ENCODE results near the gene MYO3B. TPM values are rescaled to one million over a fixed set of nuclear protein-coding genes. Genes with fewer than 3 reads are reported as not detected.

Gene MYO3B
- polyA plus RNA-seq, 1 donor (not counting 4 experiments of a cell fraction or from before 2014, with no cell fraction given) = 4.4 TPM

- Histone ChIP-seq H3K27me3 (ENCODE audit: control insufficient read depth, extremely low read depth, insufficient read depth, low read length) (no peaks in the 10 kb centered on the region), H3K36me3 (ENCODE audit: control insufficient read depth in 2 of 2, extremely low read depth in 1 of 2, insufficient read depth in 2 of 2, low read length in 2 of 2) (no peaks in the 10 kb centered on the region), H3K9ac (ENCODE audit: control insufficient read depth, extremely low read depth, insufficient read depth, low read length) (no peak overlapping the region), H3K9me3 (ENCODE audit: control insufficient read depth, low read depth, low read length) (no peaks in the 10 kb centered on the region), H3K4me2 (ENCODE audit: control insufficient read depth, extremely low read depth, insufficient read depth, low read depth, low read length) (no peak overlapping the region), H3K4me3 (ENCODE audit: control insufficient read depth in 2 of 3, extremely low read depth in 1 of 3, insufficient read depth in 2 of 3, low read depth in 1 of 3, low read length in 3 of 3) (no peak overlapping the region), H4K20me1 (ENCODE audit: control insufficient read depth, extremely low read depth, insufficient read depth, low read length) (no peaks in the 10 kb centered on the region), H3K9me1 (ENCODE audit: control insufficient read depth, extremely low read depth, insufficient read depth, low read length) (no peaks in the 10 kb centered on the region), H3K4me1 (ENCODE audit: control insufficient read depth, extremely low read depth, insufficient read depth, low read length) (no peaks in the 10 kb centered on the region), H3K79me2 (ENCODE audit: control insufficient read depth, insufficient read depth, low read length) (no peaks in the 10 kb centered on the region), H2AFZ (ENCODE audit: control insufficient read depth, low read length) (no peak overlapping the region), H3K27ac (ENCODE audit: control insufficient read depth, insufficient read depth, low read length) (no peak overlapping the region)
- no peak for TF ChIP-seq EZH2 (IDR thresholded peaks at IDR 0.05; ENCODE audit: low read length)
- TF ChIP-seq, protein P1, sequence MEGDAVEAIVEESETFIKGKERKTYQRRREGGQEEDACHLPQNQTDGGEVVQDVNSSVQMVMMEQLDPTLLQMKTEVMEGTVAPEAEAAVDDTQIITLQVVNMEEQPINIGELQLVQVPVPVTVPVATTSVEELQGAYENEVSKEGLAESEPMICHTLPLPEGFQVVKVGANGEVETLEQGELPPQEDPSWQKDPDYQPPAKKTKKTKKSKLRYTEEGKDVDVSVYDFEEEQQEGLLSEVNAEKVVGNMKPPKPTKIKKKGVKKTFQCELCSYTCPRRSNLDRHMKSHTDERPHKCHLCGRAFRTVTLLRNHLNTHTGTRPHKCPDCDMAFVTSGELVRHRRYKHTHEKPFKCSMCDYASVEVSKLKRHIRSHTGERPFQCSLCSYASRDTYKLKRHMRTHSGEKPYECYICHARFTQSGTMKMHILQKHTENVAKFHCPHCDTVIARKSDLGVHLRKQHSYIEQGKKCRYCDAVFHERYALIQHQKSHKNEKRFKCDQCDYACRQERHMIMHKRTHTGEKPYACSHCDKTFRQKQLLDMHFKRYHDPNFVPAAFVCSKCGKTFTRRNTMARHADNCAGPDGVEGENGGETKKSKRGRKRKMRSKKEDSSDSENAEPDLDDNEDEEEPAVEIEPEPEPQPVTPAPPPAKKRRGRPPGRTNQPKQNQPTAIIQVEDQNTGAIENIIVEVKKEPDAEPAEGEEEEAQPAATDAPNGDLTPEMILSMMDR (optimal IDR thresholded peaks at IDR 0.05 in 1 of 3, IDR thresholded peaks at IDR 0.05 in 1 of 3, conservative IDR thresholded peaks at IDR 0.05 in 1 of 3; ENCODE audit: extremely low read depth in 1 of 3, insufficient read depth in 2 of 3, low read length in 3 of 3) = no peak
- no peak for DNase-seq (ENCODE audit: low read depth, low spot score)
- no peak for FAIRE-seq
- dilution Hi-C loops (cut with MboI; ENCODE audit: extremely low pct_ligation_motif_present, low sequenced_read_pairs) = no loop called here
Observed at GRCh38 chr2:170271340-170271739, 93.4 kb downstream of the MYO3B start.

DNA sequence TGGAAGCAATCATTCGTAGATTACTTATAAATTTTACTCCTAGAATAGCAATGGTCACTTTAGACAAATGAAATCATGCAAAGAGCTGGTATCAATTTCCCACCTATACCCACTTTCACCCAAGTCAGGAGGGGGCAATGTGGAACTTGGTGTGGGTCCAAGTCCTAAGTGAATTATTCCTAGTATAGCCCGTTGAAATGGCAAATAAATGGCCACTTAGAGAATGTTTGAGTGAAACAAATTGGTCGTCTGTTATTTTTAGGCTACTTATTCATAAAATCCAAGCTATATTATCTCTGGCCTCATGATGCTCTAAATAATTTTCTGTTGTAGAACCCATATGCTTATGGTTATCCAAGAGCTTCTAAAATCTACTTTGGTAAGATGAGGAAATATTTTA is 98.1 kb downstream of the MYO3B start:
- Histone ChIP-seq H3K4me2 (ENCODE audit: control insufficient read depth, extremely low read depth, insufficient read depth, low read depth, low read length) (no peak overlapping the region), H3K27me3 (ENCODE audit: control insufficient read depth, extremely low read depth, insufficient read depth, low read length) (no peaks in the 10 kb centered on the region), H3K4me3 (ENCODE audit: control insufficient read depth in 2 of 3, extremely low read depth in 1 of 3, insufficient read depth in 2 of 3, low read depth in 1 of 3, low read length in 3 of 3) (no peak overlapping the region), H3K79me2 (ENCODE audit: control insufficient read depth, insufficient read depth, low read length) (no peaks in the 10 kb centered on the region), H2AFZ (ENCODE audit: control insufficient read depth, low read length) (no peak overlapping the region), H3K9me3 (ENCODE audit: control insufficient read depth, low read depth, low read length) (no peaks in the 10 kb centered on the region), H3K4me1 (ENCODE audit: control insufficient read depth, extremely low read depth, insufficient read depth, low read length) (no peaks in the 10 kb centered on the region), H3K9ac (ENCODE audit: control insufficient read depth, extremely low read depth, insufficient read depth, low read length) (no peak overlapping the region), H3K36me3 (ENCODE audit: control insufficient read depth in 2 of 2, extremely low read depth in 1 of 2, insufficient read depth in 2 of 2, low read length in 2 of 2) (no peaks in the 10 kb centered on the region), H4K20me1 (ENCODE audit: control insufficient read depth, extremely low read depth, insufficient read depth, low read length) (no peaks in the 10 kb centered on the region), H3K9me1 (ENCODE audit: control insufficient read depth, extremely low read depth, insufficient read depth, low read length) (no peaks in the 10 kb centered on the region), H3K27ac (ENCODE audit: control insufficient read depth, insufficient read depth, low read length) (no peak overlapping the region)
- DNase-seq (ENCODE audit: low read depth, low spot score) (no peak), FAIRE-seq (no peak)
- TF ChIP-seq, protein P1 (optimal IDR thresholded peaks at IDR 0.05 in 1 of 3, IDR thresholded peaks at IDR 0.05 in 1 of 3, conservative IDR thresholded peaks at IDR 0.05 in 1 of 3; ENCODE audit: extremely low read depth in 1 of 3, insufficient read depth in 2 of 3, low read length in 3 of 3) = no peak
- no peak for TF ChIP-seq EZH2 (IDR thresholded peaks at IDR 0.05; ENCODE audit: low read length)
- dilution Hi-C loops (cut with MboI; ENCODE audit: extremely low pct_ligation_motif_present, low sequenced_read_pairs) = no loop called here
